A673 (cell line): ENCODE measurements around the gene VSIR. TPM values are rescaled to one million over a fixed set of nuclear protein-coding genes. Genes with fewer than 3 reads are reported as not detected.

Experiments used
- BruUV-seq: library from RNA; stranded (reverse); fragments of 400-500 nt; replicated peaks from 2 replicates; lab custom pipeline; 2021; lab: Mats Ljungman, UMichigan
- CTCF ChIA-PET: fragments of 300-600 bp; sonication (Branson Sonifier 250); formaldehyde crosslinking; loops from one replicate; lab custom pipeline; 2022; ENCODE audit warnings: antibody characterized with exemption; lab: Charles Lee
- POLR2A ChIA-PET: fragments of 300-600 bp; sonication (Branson Sonifier 250); formaldehyde crosslinking; loops from one replicate; lab custom pipeline; 2022; ENCODE audit warnings: antibody characterized with exemption; ENCODE audit not compliant: low non-redundant PET; lab: Charles Lee
- DNase-seq: peaks from one replicate; pipeline ENCODE4 v3.0.0-alpha.2; 2015; ENCODE audit warnings: low spot score
- H3K27ac ChIP-seq: fragments of 200-600 bp; sonication (generic); 2 replicates; pipeline ENCODE4 v1.5.1; 2016; ENCODE audit warnings: mixed run types, low read depth, mild to moderate bottlenecking, mixed read lengths, antibody characterized with exemption, low read length; ENCODE audit not compliant: poor library complexity, severe bottlenecking
- H3K27me3 ChIP-seq: fragments of 200-600 bp; sonication (generic); replicated peaks from 2 replicates; pipeline ENCODE4 v1.6.1; 2017; ENCODE audit warnings: mixed run types, low read depth, mild to moderate bottlenecking, mixed read lengths, antibody characterized with exemption, low read length; ENCODE audit not compliant: insufficient read depth, poor library complexity
- H3K36me3 ChIP-seq: fragments of 200-600 bp; sonication (generic); 2 replicates; pipeline ENCODE4 v1.6.1; 2016; ENCODE audit warnings: mixed run types, mild to moderate bottlenecking, mixed read lengths, antibody characterized with exemption, low read length; ENCODE audit not compliant: insufficient read depth, poor library complexity, severe bottlenecking
- H3K4me1 ChIP-seq: fragments of 200-600 bp; sonication (generic); 2 replicates; pipeline ENCODE4 v1.6.1; 2017; ENCODE audit warnings: mixed run types, mild to moderate bottlenecking, mixed read lengths, antibody characterized with exemption, low read length; ENCODE audit not compliant: insufficient read depth, poor library complexity, severe bottlenecking
- H3K4me3 ChIP-seq: fragments of 200-600 bp; sonication (generic); 2 replicates; pipeline ENCODE4 v1.5.1; 2016; ENCODE audit warnings: low read depth, mixed run types, mild to moderate bottlenecking, mixed read lengths, low read length; ENCODE audit not compliant: poor library complexity, severe bottlenecking
- H3K9me3 ChIP-seq: fragments of 200-600 bp; sonication (generic); 2 replicates; pipeline ENCODE4 v1.6.1; 2016; ENCODE audit warnings: mixed run types, low read depth, mild to moderate bottlenecking, mixed read lengths, antibody characterized with exemption, low read length; ENCODE audit not compliant: poor library complexity, severe bottlenecking
- CTCF ChIP-seq: fragments of 300-800, 200-600 bp; sonication (generic); conservative IDR thresholded peaks from 2 replicates; pipeline ENCODE4 v1.5.1; 2017; ENCODE audit warnings: low read depth, mild to moderate bottlenecking, antibody characterized with exemption, low read length, moderate library complexity, mixed read lengths
- EZH2 ChIP-seq: fragments of 200-600 bp; sonication (generic); IDR thresholded peaks from 2 replicates; pipeline ENCODE4 v1.6.1; 2017; ENCODE audit warnings: borderline replicate concordance, low read depth, mild to moderate bottlenecking, mixed read lengths, antibody characterized with exemption, low read length; ENCODE audit not compliant: poor library complexity, severe bottlenecking
- intact Hi-C: fragments of 100-400 bp; cut with micrococcal nuclease; formaldehyde crosslinking; loops from one replicate; pipeline ENCODE4 v1.10.0; 2022; ENCODE audit not compliant: unreplicated experiment
- total RNA-seq: library from RNA; stranded (reverse); gene quantifications from 2 replicates; pipeline ENCODE4 v1.2.3, GENCODE V29; 2021

Gene VSIR
- total RNA-seq, 1 experiment from 2014 or later: not detected

GRCh38 chr10:71769279-71769823, 4.0 kb downstream of the VSIR start:
- Histone ChIP-seq H3K27me3 (no peaks in the 10 kb centered on the region), H3K36me3 (no peaks in the 10 kb centered on the region), H3K27ac (no peak overlapping the region), H3K9me3 (no peaks in the 10 kb centered on the region), H3K4me3 (no peak overlapping the region), H3K4me1 (no peaks in the 10 kb centered on the region)
- intact Hi-C loops: no loop called here
- TF ChIP-seq EZH2 (no peak), CTCF (no peak)
- no TSS peak for BruUV-seq
- DNase-seq: no peak
- ChIA-PET CTCF (interaction anchor here (0.7 kb wide), 1 partner anchor 102 kb away, joined by 3 read pairs; no protein-coding TSS in a partner anchor), POLR2A (no interaction called here)

- ChIA-PET CTCF (interaction anchor here (0.5 kb wide), 1 partner anchor 44 kb away, joined by 3 read pairs; no protein-coding TSS in a partner anchor), POLR2A (no interaction called here)
- Histone ChIP-seq H3K27ac (no peak overlapping the region), H3K4me3 (no peak overlapping the region), H3K9me3 (no peaks in the 10 kb centered on the region), H3K4me1 (no peaks in the 10 kb centered on the region), H3K36me3 (no peaks in the 10 kb centered on the region), H3K27me3 (no peaks in the 10 kb centered on the region)
- intact Hi-C loops: no loop called here
- no TSS peak for BruUV-seq
- TF ChIP-seq CTCF (no peak), EZH2 (no peak)
- no peak for DNase-seq
Observed at GRCh38 chr10:71767420-71768035, 5.8 kb downstream of the VSIR start.

GRCh38 chr10:71766717-71767419, 6.5 kb downstream of the VSIR start:
- BruUV-seq: no TSS peak
- DNase-seq: no peak
- ChIA-PET POLR2A (no interaction called here), CTCF (no interaction called here)
- H3K27me3 ChIP-seq: no peaks in the 10 kb centered on the region
- H3K4me3 ChIP-seq: no peak overlapping the region
- no peaks in the 10 kb centered on the region for H3K36me3 ChIP-seq
- TF ChIP-seq EZH2: no peak
- H3K4me1 ChIP-seq: no peaks in the 10 kb centered on the region
- H3K27ac ChIP-seq: no peak overlapping the region
- no peaks in the 10 kb centered on the region for H3K9me3 ChIP-seq
- intact Hi-C loops: no loop called here
